Endodermal cell (in vitro differentiated cells): ENCODE measurements around the gene PTPN14. TPM values are rescaled to one million over a fixed set of nuclear protein-coding genes. Genes with fewer than 3 reads are reported as not detected.

ENCODE experiments used
- DNase-seq: peaks from one replicate; pipeline ENCODE4 v3.0.0-alpha.2; 2017
- H3K27ac ChIP-seq: 2 replicates; pipeline ENCODE4 v1.5.1; 2013; ENCODE audit warnings: mild to moderate bottlenecking, low read depth, low read length, moderate library complexity
- H3K27me3 ChIP-seq: 2 replicates; pipeline ENCODE4 v1.6.1; 2013; ENCODE audit warnings: mild to moderate bottlenecking, low read length, moderate library complexity; ENCODE audit not compliant: insufficient read depth, control insufficient read depth, poor library complexity, severe bottlenecking
- H3K36me3 ChIP-seq: 2 replicates; pipeline ENCODE4 v1.7.0; 2013; ENCODE audit warnings: mild to moderate bottlenecking, low read length, moderate library complexity; ENCODE audit not compliant: control insufficient read depth, insufficient read depth
- H3K4me1 ChIP-seq: one replicate; pipeline ENCODE4 v1.7.0; 2013; ENCODE audit warnings: low read length; ENCODE audit not compliant: control insufficient read depth, insufficient read depth
- H3K4me3 ChIP-seq: 2 replicates; pipeline ENCODE4 v1.5.1; 2013; ENCODE audit warnings: mild to moderate bottlenecking, low read length, moderate library complexity
- H3K9ac ChIP-seq: 2 replicates; pipeline ENCODE4 v1.6.1; 2013; ENCODE audit warnings: mild to moderate bottlenecking, low read length, moderate library complexity; ENCODE audit not compliant: poor library complexity, severe bottlenecking; ENCODE audit errors: extremely low read depth
- H3K9me3 ChIP-seq: 2 replicates; pipeline ENCODE4 v1.6.1; 2013; ENCODE audit warnings: mild to moderate bottlenecking, low read length, moderate library complexity; ENCODE audit not compliant: control insufficient read depth
- H3K27ac Mint-ChIP-seq: 2 replicates; pipeline ENCODE4 v1.8.0; 2020; ENCODE audit warnings: mixed read lengths
- H3K27me3 Mint-ChIP-seq: 2 replicates; pipeline ENCODE4 v1.8.0; 2021; ENCODE audit warnings: mild to moderate bottlenecking, mixed read lengths; ENCODE audit not compliant: insufficient read depth
- H3K36me3 Mint-ChIP-seq: 2 replicates; pipeline ENCODE4 v1.8.0; 2020; ENCODE audit warnings: low read depth, mixed read lengths
- H3K4me1 Mint-ChIP-seq: 2 replicates; pipeline ENCODE4 v1.8.0; 2020; ENCODE audit warnings: mixed read lengths
- H3K4me3 Mint-ChIP-seq: 2 replicates; pipeline ENCODE4 v1.8.0; 2020; ENCODE audit warnings: mild to moderate bottlenecking, moderate library complexity, mixed read lengths
- H3K9me3 Mint-ChIP-seq: 2 replicates; pipeline ENCODE4 v1.8.0; 2020; ENCODE audit warnings: mild to moderate bottlenecking, mixed read lengths
- CTCF ChIP-seq: fragments of 200-600 bp; sonication (generic); conservative IDR thresholded peaks from 2 replicates; pipeline ENCODE4 v1.5.0; 2021; ENCODE audit warnings: antibody characterized with exemption, mild to moderate bottlenecking
- WGBS, 2 experiments: methylation state at CpG; one replicate each; pipeline versions ENCODE4 v1.1.5 to v1.1.7; 2013; ENCODE audit warnings: missing lambda C conversion rate in 2 of 2, mixed read lengths in 1 of 2; ENCODE audit not compliant: insufficient coverage in 1 of 2, insufficient read length in 1 of 2; 5-methylcytosine and 5-hydroxymethylcytosine counted together
- total RNA-seq, 2 donors: library from RNA; stranded (reverse); fragmentation: NEBNext Ultra II Directional in 1 of 2; extraction: Animal tissue kit (Norgen Biotek cat#: 25700) in 1 of 2; gene quantifications; 2 replicates in 1 of 2; 3 replicates in 1 of 2; pipeline ENCODE4 v1.2.1, GENCODE V29; 2021

The PTPN14 gene
- total RNA-seq, 2 donors from 2014 or later = 72.6 to 93.2 TPM

GRCh38 chr1:214360116-214360515 lies 191.3 kb downstream of the PTPN14 start:
- Histone ChIP-seq H3K4me3 (no peak overlapping the region), H3K27me3 (no peaks in the 10 kb centered on the region), H3K36me3 (peaks cover 87% of the 10 kb centered on the region), H3K9ac (no peak overlapping the region), H3K9me3 (no peaks in the 10 kb centered on the region), H3K4me1 (no peaks in the 10 kb centered on the region), H3K27ac (no peak overlapping the region)
- 95 to 96% methylated on average over 5 of the region's 5 CpGs for WGBS, 2 experiments
- no peak for TF ChIP-seq CTCF
- peaks cover 79% of the 10 kb centered on the region for H3K36me3 Mint-ChIP-seq
- no peaks in the 10 kb centered on the region for H3K9me3 Mint-ChIP-seq
- H3K27ac Mint-ChIP-seq = no peak overlapping the region
- no peak for DNase-seq
- H3K4me1 Mint-ChIP-seq = no peaks in the 10 kb centered on the region
- no peak overlapping the region for H3K4me3 Mint-ChIP-seq
- no peaks in the 10 kb centered on the region for H3K27me3 Mint-ChIP-seq

GRCh38 chr1:214354440-214355148 lies 196.8 kb downstream of the PTPN14 start:
- Mint-ChIP-seq H3K4me3 (no peak overlapping the region), H3K4me1 (peaks cover 8% of the 10 kb centered on the region), H3K27ac (no peak overlapping the region), H3K36me3 (peaks cover 60% of the 10 kb centered on the region), H3K9me3 (no peaks in the 10 kb centered on the region), H3K27me3 (no peaks in the 10 kb centered on the region)
- Histone ChIP-seq H3K9me3 (no peaks in the 10 kb centered on the region), H3K27me3 (no peaks in the 10 kb centered on the region), H3K27ac (no peak overlapping the region), H3K9ac (no peak overlapping the region), H3K36me3 (peaks cover 69% of the 10 kb centered on the region), H3K4me3 (no peak overlapping the region), H3K4me1 (peaks cover 6% of the 10 kb centered on the region)
- DNase-seq = no peak
- TF ChIP-seq CTCF = no peak
- WGBS, 2 experiments = 88 to 95% methylated on average over 2 to 4 of the region's 4 CpGs

- Histone ChIP-seq H3K27ac (no peak overlapping the region), H3K9me3 (peaks cover 1% of the 10 kb centered on the region), H3K9ac (no peak overlapping the region), H3K4me1 (peaks cover 9% of the 10 kb centered on the region), H3K27me3 (no peaks in the 10 kb centered on the region), H3K4me3 (no peak overlapping the region), H3K36me3 (peaks cover 77% of the 10 kb centered on the region)
- Mint-ChIP-seq H3K4me1 (peaks cover 13% of the 10 kb centered on the region), H3K27ac (no peak overlapping the region), H3K9me3 (no peaks in the 10 kb centered on the region), H3K4me3 (no peak overlapping the region), H3K36me3 (peaks cover 57% of the 10 kb centered on the region), H3K27me3 (no peaks in the 10 kb centered on the region)
- no peak for DNase-seq
- 93 to 96% methylated on average over 4 of the region's 4 CpGs for WGBS, 2 experiments
- no peak for TF ChIP-seq CTCF
Observed at GRCh38 chr1:214352838-214353237, 198.6 kb downstream of the PTPN14 start.
